ENCODE data around the gene CHST10. TPM values are rescaled to one million over a fixed set of nuclear protein-coding genes. Genes with fewer than 3 reads are reported as not detected.

Gene CHST10
- total and polyA plus RNA-seq, 2 donors (not counting 3 experiments of a cell fraction or from before 2014, with no cell fraction given), result 11.1 to 12.3 TPM

DNA sequence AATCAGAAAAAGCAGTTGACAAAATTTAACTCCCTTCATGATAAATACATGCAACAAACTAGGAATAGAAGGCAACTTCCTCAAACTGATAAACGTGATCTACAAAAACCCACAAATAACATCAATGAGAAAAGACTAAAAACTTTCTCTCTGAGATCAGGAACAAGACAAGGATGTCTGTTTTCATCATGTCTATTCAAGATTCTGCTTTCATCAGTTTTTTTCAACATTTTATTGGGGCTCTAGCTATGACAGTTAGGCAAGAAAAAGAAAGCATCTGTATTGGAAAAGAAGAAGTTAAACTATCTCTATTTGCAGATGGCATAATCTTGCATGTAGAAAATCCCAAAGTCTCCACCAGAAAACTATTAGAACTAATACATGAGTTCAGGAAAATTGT lies 12.3 kb upstream of the CHST10 start:
- Histone ChIP-seq H2AFZ (ENCODE audit: low read depth, low read length) (no peak overlapping the region), H3K79me2 (ENCODE audit: control insufficient read depth, insufficient read depth, low read length) (no peaks in the 10 kb centered on the region), H3K9me1 (replicated peaks; ENCODE audit: control insufficient read depth, extremely low read depth, insufficient read depth, low read length) (no peaks in the 10 kb centered on the region), H3K9ac (replicated peaks; ENCODE audit: extremely low read depth, insufficient read depth, low read length) (no peak overlapping the region), H3K4me2 (ENCODE audit: insufficient read depth, low read length) (no peak overlapping the region), H3K4me1 (ENCODE audit: control insufficient read depth, extremely low read depth, insufficient read depth, low read length) (no peaks in the 10 kb centered on the region), H3K27me3 (ENCODE audit: control insufficient read depth in 2 of 2, insufficient read depth in 2 of 2, low read length in 2 of 2) (peaks cover 6 to 11% of the 10 kb centered on the region in 2 experiments), H3K4me3 (replicated peaks in 1 of 3; ENCODE audit: insufficient read depth in 1 of 3, low read depth in 1 of 3, low read length in 3 of 3) (no peak overlapping the region), H3K9me3 (replicated peaks; ENCODE audit: control insufficient read depth, insufficient read depth, low read length) (no peaks in the 10 kb centered on the region), H4K20me1 (replicated peaks; ENCODE audit: control insufficient read depth, extremely low read depth, insufficient read depth, low read length) (no peaks in the 10 kb centered on the region), H3K36me3 (ENCODE audit: control insufficient read depth in 2 of 2, extremely low read depth in 1 of 2, insufficient read depth in 2 of 2, low read length in 2 of 2) (no peaks in the 10 kb centered on the region), H3K27ac (ENCODE audit: insufficient read depth, low read depth, low read length) (no peak overlapping the region)
- dilution Hi-C loops (cut with MboI; ENCODE audit: extremely low pct_ligation_motif_present, low sequenced_read_pairs) (no loop called here), intact Hi-C loops (cut with micrococcal nuclease) (loop anchor here (10.0 kb wide), 2 partner anchors 135 to 555 kb away; partner anchors contain the start of gene PDCL3)
- ChIA-PET POLR2A (no interaction called here), CTCF (no interaction called here)
- no TSS peak for BruUV-seq (replicated peaks)
- no peak for FAIRE-seq
- TF ChIP-seq, protein P1, sequence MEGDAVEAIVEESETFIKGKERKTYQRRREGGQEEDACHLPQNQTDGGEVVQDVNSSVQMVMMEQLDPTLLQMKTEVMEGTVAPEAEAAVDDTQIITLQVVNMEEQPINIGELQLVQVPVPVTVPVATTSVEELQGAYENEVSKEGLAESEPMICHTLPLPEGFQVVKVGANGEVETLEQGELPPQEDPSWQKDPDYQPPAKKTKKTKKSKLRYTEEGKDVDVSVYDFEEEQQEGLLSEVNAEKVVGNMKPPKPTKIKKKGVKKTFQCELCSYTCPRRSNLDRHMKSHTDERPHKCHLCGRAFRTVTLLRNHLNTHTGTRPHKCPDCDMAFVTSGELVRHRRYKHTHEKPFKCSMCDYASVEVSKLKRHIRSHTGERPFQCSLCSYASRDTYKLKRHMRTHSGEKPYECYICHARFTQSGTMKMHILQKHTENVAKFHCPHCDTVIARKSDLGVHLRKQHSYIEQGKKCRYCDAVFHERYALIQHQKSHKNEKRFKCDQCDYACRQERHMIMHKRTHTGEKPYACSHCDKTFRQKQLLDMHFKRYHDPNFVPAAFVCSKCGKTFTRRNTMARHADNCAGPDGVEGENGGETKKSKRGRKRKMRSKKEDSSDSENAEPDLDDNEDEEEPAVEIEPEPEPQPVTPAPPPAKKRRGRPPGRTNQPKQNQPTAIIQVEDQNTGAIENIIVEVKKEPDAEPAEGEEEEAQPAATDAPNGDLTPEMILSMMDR (IDR thresholded peaks at IDR 0.05; ENCODE audit: extremely low read depth in 1 of 2, insufficient read depth in 1 of 2, low read depth in 1 of 2, low read length in 2 of 2), result no peak
- TF ChIP-seq MAX (IDR thresholded peaks at IDR 0.05; ENCODE audit: insufficient read depth, insufficient read length) (no peak), POLR2AphosphoS5 (IDR thresholded peaks at IDR 0.05; ENCODE audit: insufficient read depth, low read depth, low read length) (no peak), POLR2A (IDR thresholded peaks at IDR 0.05; ENCODE audit: low read depth, low read length) (no peak), EZH2 (IDR thresholded peaks at IDR 0.05; ENCODE audit: borderline replicate concordance, low read depth, low read length, severe bottlenecking) (no peak), MYC (IDR thresholded peaks at IDR 0.05; ENCODE audit: low read depth, low read length) (no peak), GATA2 (IDR thresholded peaks at IDR 0.05; ENCODE audit: insufficient read depth, insufficient read length, low read depth, low read length) (no peak), FOS (IDR thresholded peaks at IDR 0.05; ENCODE audit: borderline replicate concordance, insufficient read depth, low read length) (no peak)
- DNase-seq (ENCODE audit: low read depth, low spot score), result no peak

All from endothelial cell of umbilical vein (primary cell).